Measurements from ENCODE around the gene NCOA7. TPM values are rescaled to one million over a fixed set of nuclear protein-coding genes. Genes with fewer than 3 reads are reported as not detected.
"Not testable (repeated sequence)": the region's sequence is repeated elsewhere in the genome, so short reads cannot be mapped to it uniquely, and the experiment has no call there.

Gene NCOA7
- total RNA-seq, 3 donors from 2014 or later = 47.8 to 58.8 (median 57.8) TPM

DNA sequence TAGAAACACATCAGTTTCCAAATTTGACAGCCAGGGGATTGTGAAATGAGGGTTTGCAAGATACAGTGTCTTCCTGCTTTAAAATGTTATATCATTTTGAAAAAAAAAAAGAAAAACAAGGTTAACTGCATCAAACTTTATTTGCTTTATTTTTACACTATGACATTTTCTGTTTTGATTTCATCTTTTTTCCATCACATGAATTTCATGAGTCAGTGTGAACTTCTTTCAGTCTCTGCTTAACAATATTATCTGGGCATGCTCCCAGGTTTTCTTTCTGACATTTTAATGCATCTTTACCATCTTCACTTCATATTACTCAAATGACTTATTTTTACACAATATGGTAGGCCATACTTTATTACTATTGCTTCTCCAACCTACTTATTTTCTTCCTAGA lies 1.9 kb downstream of the NCOA7 start:
- DNase-seq (no peak), ATAC-seq (no peak)
- peaks cover 8% of the 10 kb centered on the region for H3K36me3 Mint-ChIP-seq (ENCODE audit: insufficient read depth)
- H3K9me3 Mint-ChIP-seq = no peaks in the 10 kb centered on the region
- H3K4me1 Mint-ChIP-seq (ENCODE audit: low read depth) = peaks cover 65% of the 10 kb centered on the region
- H3K27me3 Mint-ChIP-seq (ENCODE audit: low read depth) = no peaks in the 10 kb centered on the region
- peak overlapping the region; percentile 91 for H3K4me3 Mint-ChIP-seq

DNA sequence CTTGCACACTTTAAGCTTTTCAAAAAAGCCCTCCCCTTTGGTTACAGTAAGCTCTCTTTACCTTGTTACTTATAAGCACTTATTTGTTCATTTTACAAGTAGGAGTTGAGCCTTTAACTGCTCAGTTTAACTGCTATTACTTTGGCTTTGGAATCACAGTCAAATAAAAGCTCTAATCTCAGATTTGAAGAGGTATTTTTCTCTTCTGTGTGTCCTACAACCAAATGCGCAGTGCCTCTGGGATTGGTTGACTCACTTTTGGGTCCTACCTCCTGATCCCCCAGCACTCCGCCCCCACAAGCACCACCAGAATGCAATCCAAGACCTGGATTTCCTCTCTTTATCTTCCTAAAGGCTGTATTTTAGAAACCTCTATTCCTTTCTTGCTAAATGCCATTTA lies 2.5 kb downstream of the NCOA7 start:
- no peak for ATAC-seq
- no peak for DNase-seq
- Mint-ChIP-seq H3K4me1 (ENCODE audit: low read depth) (peaks cover 65% of the 10 kb centered on the region), H3K36me3 (ENCODE audit: insufficient read depth) (peaks cover 9% of the 10 kb centered on the region), H3K4me3 (peak overlapping the region; percentile 24), H3K9me3 (no peaks in the 10 kb centered on the region), H3K27me3 (ENCODE audit: low read depth) (no peaks in the 10 kb centered on the region)

DNA sequence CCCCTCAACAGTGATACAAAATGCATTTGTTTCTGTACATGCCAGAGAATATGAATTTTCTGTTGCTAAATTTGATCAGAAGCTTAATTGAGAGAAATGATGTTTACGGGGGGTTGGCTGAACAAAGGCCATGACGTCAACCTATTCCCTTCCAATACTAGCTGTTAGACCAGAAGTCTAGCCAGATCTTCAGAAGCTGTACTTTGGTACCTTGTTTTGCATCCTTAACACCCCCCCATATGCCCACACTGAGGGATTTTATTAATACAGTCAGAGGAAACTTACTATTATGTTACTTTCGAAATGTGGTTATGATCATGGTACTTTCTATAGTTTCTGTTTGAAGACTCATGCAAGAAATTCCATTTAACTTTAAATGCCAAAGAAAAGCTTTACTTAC lies 3.1 kb downstream of the NCOA7 start:
- H3K4me3 Mint-ChIP-seq = peak overlapping the region; percentile 24
- H3K36me3 Mint-ChIP-seq (ENCODE audit: insufficient read depth) = peaks cover 10% of the 10 kb centered on the region
- peak; percentile 28 to 32 for ATAC-seq
- peak; percentile 13 for DNase-seq
- no peaks in the 10 kb centered on the region for H3K27me3 Mint-ChIP-seq (ENCODE audit: low read depth)
- H3K4me1 Mint-ChIP-seq (ENCODE audit: low read depth) = peaks cover 66% of the 10 kb centered on the region
- H3K9me3 Mint-ChIP-seq = no peaks in the 10 kb centered on the region

DNA sequence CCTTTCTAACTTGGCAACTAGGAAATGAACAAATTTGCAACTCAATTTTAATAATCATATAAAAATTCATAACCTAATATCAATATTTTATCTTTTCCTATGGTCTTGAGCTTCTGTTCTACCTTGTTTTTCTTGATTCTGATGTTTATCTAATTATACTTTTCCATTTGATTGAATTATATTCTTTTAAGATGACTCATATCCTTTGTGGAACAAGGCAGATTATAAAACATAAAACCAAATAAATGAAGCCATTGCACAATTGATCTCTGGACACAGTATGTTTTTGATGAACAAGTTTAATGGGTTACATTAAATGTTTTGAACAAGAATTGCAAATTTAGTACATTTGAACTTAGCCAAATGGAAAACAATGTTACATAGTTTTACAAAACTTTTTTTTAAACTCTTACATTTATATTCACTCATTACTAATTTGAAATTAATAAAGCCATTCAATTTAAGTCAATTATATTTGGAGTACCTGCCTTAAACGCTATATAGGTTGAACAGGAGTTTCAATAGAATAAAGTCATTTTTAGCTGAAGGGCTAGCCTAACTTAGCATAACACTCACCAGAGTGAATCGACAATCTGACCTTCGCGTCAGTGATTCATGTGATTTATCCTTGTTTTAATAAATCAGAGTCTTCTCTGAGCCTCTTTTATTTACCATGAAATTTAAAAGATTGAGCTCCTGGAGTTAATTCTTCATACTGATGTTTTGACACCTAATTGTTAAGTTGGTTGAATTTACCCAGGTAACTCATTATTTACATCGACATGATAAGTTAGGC lies 3.8 kb downstream of the NCOA7 start:
- ATAC-seq (no peak), DNase-seq (no peak)
- Mint-ChIP-seq H3K36me3 (ENCODE audit: insufficient read depth) (peaks cover 14% of the 10 kb centered on the region), H3K4me1 (ENCODE audit: low read depth) (peaks cover 64% of the 10 kb centered on the region), H3K27me3 (ENCODE audit: low read depth) (no peaks in the 10 kb centered on the region), H3K4me3 (no peak overlapping the region), H3K9me3 (no peaks in the 10 kb centered on the region)

DNA sequence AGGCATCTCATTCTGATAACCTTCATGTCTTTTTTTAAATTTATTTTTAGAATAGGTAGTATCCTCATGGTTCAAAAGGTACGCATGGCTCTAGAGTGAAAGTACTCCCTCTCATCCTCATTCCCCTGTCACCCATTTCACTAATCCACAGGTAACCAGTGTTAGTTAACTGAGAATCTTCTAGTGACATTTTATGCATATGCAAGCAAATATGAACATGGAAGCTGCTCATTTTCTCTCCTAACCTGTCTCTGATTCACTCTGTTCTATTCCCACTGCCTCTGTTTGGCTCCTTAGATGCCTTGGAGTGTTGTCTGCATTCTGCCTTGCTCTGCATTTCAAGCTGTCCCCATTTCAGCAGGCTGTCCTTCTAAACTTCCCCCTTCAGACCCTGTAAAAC lies 4.5 kb downstream of the NCOA7 start:
- no peak for ATAC-seq

DNA sequence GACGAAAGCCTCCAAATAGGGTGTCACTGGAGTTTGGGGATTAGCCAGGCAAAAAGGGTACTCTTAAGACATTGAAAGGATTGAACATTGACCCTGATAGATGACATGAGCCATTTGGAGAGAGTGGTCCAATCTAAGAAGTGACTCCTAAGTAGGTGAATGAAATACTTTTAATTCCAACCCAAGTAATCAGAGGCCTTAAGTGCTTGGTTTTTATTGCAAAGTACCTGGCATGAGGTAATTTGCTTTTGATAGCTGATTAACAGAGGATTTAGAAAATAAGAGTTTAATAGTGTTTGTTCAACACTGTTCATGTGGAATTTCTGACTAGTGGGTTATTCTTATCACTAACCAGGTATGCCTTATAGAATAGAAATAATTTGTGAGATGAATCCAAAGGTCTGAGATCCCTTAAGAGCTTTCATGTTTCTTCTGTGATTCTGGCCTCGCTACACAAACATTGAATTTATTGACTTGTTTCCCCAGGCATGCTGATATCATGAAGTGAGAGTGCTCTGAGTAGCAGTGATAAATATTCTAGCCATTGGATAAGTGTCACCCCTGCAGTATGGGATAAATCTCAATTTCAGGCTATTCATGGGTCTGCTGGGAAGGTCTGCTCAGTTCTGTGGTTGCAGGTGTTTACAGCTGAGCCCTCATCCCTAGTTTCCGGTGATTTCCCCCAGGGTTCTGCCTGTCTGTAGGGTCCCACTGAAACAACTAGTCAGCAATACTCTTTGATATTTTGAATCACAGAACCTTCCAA lies 6.5 kb downstream of the NCOA7 start:
- no peak overlapping the region for H3K4me3 Mint-ChIP-seq
- no peak for DNase-seq
- H3K36me3 Mint-ChIP-seq (ENCODE audit: insufficient read depth) = peaks cover 21% of the 10 kb centered on the region
- H3K4me1 Mint-ChIP-seq (ENCODE audit: low read depth) = peaks cover 60% of the 10 kb centered on the region
- ATAC-seq = no peak
- H3K9me3 Mint-ChIP-seq = no peaks in the 10 kb centered on the region
- no peaks in the 10 kb centered on the region for H3K27me3 Mint-ChIP-seq (ENCODE audit: low read depth)

More for the DNA sequence above, 4.5 kb downstream of the NCOA7 start:
- Mint-ChIP-seq H3K4me3 (no peak overlapping the region), H3K9me3 (no peaks in the 10 kb centered on the region), H3K36me3 (ENCODE audit: insufficient read depth) (peaks cover 17% of the 10 kb centered on the region), H3K27me3 (ENCODE audit: low read depth) (no peaks in the 10 kb centered on the region), H3K4me1 (ENCODE audit: low read depth) (peaks cover 61% of the 10 kb centered on the region)
- DNase-seq = no peak

- Mint-ChIP-seq H3K27me3 (ENCODE audit: low read depth) (no peaks in the 10 kb centered on the region), H3K4me3 (no peak overlapping the region), H3K9me3 (no peaks in the 10 kb centered on the region), H3K4me1 (ENCODE audit: low read depth) (peaks cover 61% of the 10 kb centered on the region), H3K36me3 (ENCODE audit: insufficient read depth) (peaks cover 22% of the 10 kb centered on the region)
- DNase-seq = no peak
- ATAC-seq = no peak
Observed at GRCh38 chr6:125797886-125798444, 7.2 kb downstream of the NCOA7 start.

GRCh38 chr6:125798734-125799508 lies 8.2 kb downstream of the NCOA7 start:
- peaks cover 62% of the 10 kb centered on the region for H3K4me1 Mint-ChIP-seq (ENCODE audit: low read depth)
- no peaks in the 10 kb centered on the region for H3K9me3 Mint-ChIP-seq
- no peaks in the 10 kb centered on the region for H3K27me3 Mint-ChIP-seq (ENCODE audit: low read depth)
- H3K36me3 Mint-ChIP-seq (ENCODE audit: insufficient read depth) = peaks cover 24% of the 10 kb centered on the region
- no peak overlapping the region for H3K4me3 Mint-ChIP-seq
- ATAC-seq (no peak), DNase-seq (no peak)

DNA sequence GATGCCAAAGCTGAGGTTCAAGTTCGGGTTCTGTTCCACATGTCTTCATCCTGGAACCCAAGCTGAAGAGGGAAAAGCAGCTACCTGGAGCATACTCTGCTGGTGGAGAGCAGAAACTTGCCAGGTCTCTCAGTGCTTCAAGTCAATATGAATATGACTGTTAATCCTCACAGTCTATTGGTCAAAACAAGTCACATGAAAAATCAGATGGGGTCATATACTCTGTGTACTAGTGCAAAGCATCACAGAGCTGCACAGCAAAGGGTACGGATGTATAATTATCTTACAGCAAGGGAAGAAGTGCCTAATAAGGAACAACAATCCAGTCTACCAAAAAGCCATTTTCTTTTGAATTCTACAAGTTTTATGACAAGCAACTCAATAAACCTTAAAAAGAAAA lies 11.6 kb downstream of the NCOA7 start:
- DNase-seq (no peak), ATAC-seq (no peak)
- Mint-ChIP-seq H3K36me3 (ENCODE audit: insufficient read depth) (peaks cover 32% of the 10 kb centered on the region), H3K4me3 (no peak overlapping the region), H3K4me1 (ENCODE audit: low read depth) (peaks cover 68% of the 10 kb centered on the region), H3K27me3 (ENCODE audit: low read depth) (no peaks in the 10 kb centered on the region), H3K9me3 (no peaks in the 10 kb centered on the region)

DNA sequence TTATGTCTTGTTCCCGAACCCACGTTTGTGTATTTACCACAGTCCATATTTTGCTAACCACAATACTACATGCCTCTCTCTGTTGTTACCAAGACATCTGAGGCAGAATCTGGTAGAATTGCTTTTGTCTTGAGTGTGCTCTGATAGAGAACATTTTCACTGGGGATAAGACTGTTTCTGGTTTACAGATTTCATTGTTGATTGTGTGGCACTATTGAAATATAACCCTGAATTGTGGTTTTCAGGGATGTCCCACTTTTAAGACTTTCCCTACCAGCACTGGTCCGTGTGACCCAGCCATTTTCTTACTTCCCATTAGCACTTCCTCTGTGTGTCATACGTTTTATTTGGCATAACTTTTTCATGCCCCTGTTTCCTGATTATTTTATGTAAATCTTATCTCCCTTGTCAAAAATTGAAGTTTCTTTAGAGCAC lies 12.2 kb downstream of the NCOA7 start:
- Mint-ChIP-seq H3K27me3 (ENCODE audit: low read depth) (no peaks in the 10 kb centered on the region), H3K9me3 (no peaks in the 10 kb centered on the region), H3K4me3 (no peak overlapping the region), H3K4me1 (ENCODE audit: low read depth) (peaks cover 68% of the 10 kb centered on the region), H3K36me3 (ENCODE audit: insufficient read depth) (peaks cover 30% of the 10 kb centered on the region)
- DNase-seq (no peak), ATAC-seq (no peak)

- no peak overlapping the region for H3K4me3 Mint-ChIP-seq
- no peaks in the 10 kb centered on the region for H3K27me3 Mint-ChIP-seq (ENCODE audit: low read depth)
- H3K4me1 Mint-ChIP-seq (ENCODE audit: low read depth) = peaks cover 76% of the 10 kb centered on the region
- H3K9me3 Mint-ChIP-seq = no peaks in the 10 kb centered on the region
- H3K36me3 Mint-ChIP-seq (ENCODE audit: insufficient read depth) = peaks cover 36% of the 10 kb centered on the region
- ATAC-seq (peak; percentile 86 to 88), DNase-seq (no peak)
Observed at GRCh38 chr6:125804264-125804663, 13.5 kb downstream of the NCOA7 start.

GRCh38 chr6:125804866-125805425 lies 14.2 kb downstream of the NCOA7 start:
- not testable (repeated sequence) for H3K4me3 Mint-ChIP-seq; H3K27me3 Mint-ChIP-seq (ENCODE audit: low read depth); H3K9me3 Mint-ChIP-seq; ATAC-seq; DNase-seq
- peaks cover 73% of the 10 kb centered on the region for H3K4me1 Mint-ChIP-seq (ENCODE audit: low read depth)
- peaks cover 32% of the 10 kb centered on the region for H3K36me3 Mint-ChIP-seq (ENCODE audit: insufficient read depth)

DNA sequence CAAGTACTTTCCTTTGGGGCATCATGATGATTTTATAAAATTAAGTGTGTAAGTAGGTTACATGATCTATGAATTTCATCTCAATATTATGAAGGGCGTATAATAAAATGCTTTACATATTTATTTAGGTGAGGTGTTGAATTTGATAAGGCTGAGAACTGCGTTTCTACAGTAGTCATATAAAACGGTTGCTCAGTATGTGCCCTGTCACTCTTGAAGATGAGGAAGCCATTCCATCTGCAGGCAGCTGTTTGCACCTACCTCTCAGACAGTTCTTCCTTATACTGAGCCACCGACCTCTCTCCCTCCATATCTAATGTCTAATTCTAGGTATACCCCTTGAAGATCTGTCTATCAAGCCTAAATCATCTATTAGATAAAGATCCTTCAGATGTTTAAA lies 16.1 kb downstream of the NCOA7 start:
- peak overlapping the region; percentile 36 for H3K4me3 Mint-ChIP-seq
- no peaks in the 10 kb centered on the region for H3K9me3 Mint-ChIP-seq
- H3K36me3 Mint-ChIP-seq (ENCODE audit: insufficient read depth) = peaks cover 32% of the 10 kb centered on the region
- DNase-seq (no peak), ATAC-seq (no peak)
- H3K4me1 Mint-ChIP-seq (ENCODE audit: low read depth) = peaks cover 82% of the 10 kb centered on the region
- H3K27me3 Mint-ChIP-seq (ENCODE audit: low read depth) = no peaks in the 10 kb centered on the region

GRCh38 chr6:125807293-125807692 lies 16.5 kb downstream of the NCOA7 start:
- no peaks in the 10 kb centered on the region for H3K27me3 Mint-ChIP-seq (ENCODE audit: low read depth)
- H3K4me1 Mint-ChIP-seq (ENCODE audit: low read depth) = peaks cover 82% of the 10 kb centered on the region
- H3K36me3 Mint-ChIP-seq (ENCODE audit: insufficient read depth) = peaks cover 29% of the 10 kb centered on the region
- ATAC-seq (peak; percentile 68 to 69), DNase-seq (no peak)
- no peaks in the 10 kb centered on the region for H3K9me3 Mint-ChIP-seq
- peak overlapping the region; percentile 36 for H3K4me3 Mint-ChIP-seq

Measured in activated T-cell treated with anti-CD3 and anti-CD28 coated beads, Interleukin-2, amount 50 U/mL, for 4 hours (primary cell).